Spleen (tissue), 11 donors: ENCODE results near the gene ABCG5. TPM values are rescaled to one million over a fixed set of nuclear protein-coding genes. Genes with fewer than 3 reads are reported as not detected.

Source experiments
- DNase-seq: peaks from one replicate; pipeline ENCODE4 v3.0.0-alpha.2; 2020
- H3K27ac ChIP-seq, 8 donors: fragments of 200-600 bp; sonication (generic) in 7 of 8; 1 replicate in 4 of 8; 2 replicates in 4 of 8; pipeline versions ENCODE4 v1.5.0 to v1.8.0; 2016 to 2021; ENCODE audit warnings: inconsistent platforms in 4 of 8, mild to moderate bottlenecking in 4 of 8, moderate library complexity in 1 of 8
- H3K27me3 ChIP-seq, 7 donors: fragments of 200-600 bp; sonication (generic) in 6 of 7; replicated peaks in 1 of 7; 1 replicate in 4 of 7; 2 replicates in 3 of 7; pipeline versions ENCODE4 v1.5.0 to v1.8.0; 2016 to 2021; ENCODE audit warnings: inconsistent platforms in 3 of 7, mild to moderate bottlenecking in 1 of 7
- H3K36me3 ChIP-seq, 6 donors: fragments of 200-600 bp; sonication (generic) in 5 of 6; 1 replicate in 4 of 6; 2 replicates in 2 of 6; pipeline versions ENCODE4 v1.5.0 to v1.8.0; 2016 to 2021; ENCODE audit warnings: inconsistent platforms in 2 of 6
- H3K4me1 ChIP-seq, 6 donors: fragments of 200-600 bp; sonication (generic) in 5 of 6; 1 replicate in 3 of 6; 2 replicates in 3 of 6; pipeline versions ENCODE4 v1.5.0 to v1.8.0; 2016 to 2021; ENCODE audit warnings: inconsistent platforms in 3 of 6
- H3K4me3 ChIP-seq, 8 donors: fragments of 200-600 bp; sonication (generic) in 7 of 8; 1 replicate in 4 of 8; 2 replicates in 4 of 8; pipeline versions ENCODE4 v1.5.0 to v1.8.0; 2016 to 2021; ENCODE audit warnings: inconsistent platforms in 4 of 8, mild to moderate bottlenecking in 4 of 8, moderate library complexity in 2 of 8
- H3K9me3 ChIP-seq, 8 donors: fragments of 200-600 bp; sonication (generic) in 7 of 8; 1 replicate in 4 of 8; 2 replicates in 4 of 8; pipeline versions ENCODE4 v1.5.0 to v1.8.0; 2016 to 2021; ENCODE audit warnings: inconsistent platforms in 4 of 8
- POLR2A ChIP-seq, 3 donors: fragments of 450-650 bp; IDR thresholded peaks; one replicate each; pipeline ENCODE4 v1.5.1; 2017; ENCODE audit warnings: antibody characterized with exemption in 3 of 3, mild to moderate bottlenecking in 1 of 3
- POLR2AphosphoS5 ChIP-seq, 3 donors: sonication (generic); formaldehyde crosslinking; IDR thresholded peaks; one replicate each; pipeline ENCODE4 v1.5.1; 2017; ENCODE audit warnings: antibody characterized with exemption in 3 of 3
- WGBS, 5 donors: extraction: QIAGEN DNeasy Blood & Tissue Kit in 3 of 5; methylation state at CpG; one replicate each; pipeline versions ENCODE4 v1.1.5 to v1.1.7; 2013 to 2018; 5-methylcytosine and 5-hydroxymethylcytosine counted together
- intact Hi-C: fragments of 100-400 bp; cut with DNase I; formaldehyde crosslinking; loops from one replicate; pipeline ENCODE4 v1.15.0; 2023; ENCODE audit warnings: low total_unique reads
- polyA plus RNA-seq, 3 donors: library from polyadenylated mRNA; stranded (reverse); fragments of 200-250 nt; gene quantifications; one replicate each; pipeline ENCODE4 v1.2.1, GENCODE V29; 2013
- total RNA-seq, 7 donors: library from RNA; depleted of rRNA in 3 of 7; stranded (reverse); fragments of >200 nt in 3 of 7; fragmentation: NEBNext Ultra II Directional in 4 of 7; extraction: Animal tissue kit (Norgen Biotek cat#: 25700) in 4 of 7; gene quantifications; one replicate each; pipeline versions ENCODE4 v1.1.0 to v1.2.1, GENCODE V29; 2016 to 2021
- TF ChIP-seq, protein P1 (sequence below), 11 experiments: fragments of 200-600 bp in 7 of 11; fragments of 450-650 bp in 4 of 11; sonication (generic) in 4 of 11; IDR thresholded peaks in 8 of 11; conservative IDR thresholded peaks in 3 of 11; 1 replicate in 7 of 11; 2 replicates in 4 of 11; pipeline versions ENCODE4 v1.4.0 to v1.8.0; 2016 to 2021; ENCODE audit warnings: antibody characterized with exemption in 11 of 11, inconsistent platforms in 4 of 11, mild to moderate bottlenecking in 1 of 11
- donor health status: healthy with polysubstance abuse.
- donor health status: DM: no; HTN: no; CAD: no; lungs with moderate emphysema.
- donor health status: DM: no; HTN: no; CAD: no.
- donor health status: Bipolar disorder and iron deficiency.
- donor health status: healthy.
- donor health status: DM: no; HTN: no; CAD: no.
- donor health status: DM: yes; HTN: yes; CAD: no.

The ABCG5 gene
- total and polyA plus RNA-seq, 10 donors, result 0.05 to 0.37 (median 0.25) TPM; not detected in 6

DNA sequence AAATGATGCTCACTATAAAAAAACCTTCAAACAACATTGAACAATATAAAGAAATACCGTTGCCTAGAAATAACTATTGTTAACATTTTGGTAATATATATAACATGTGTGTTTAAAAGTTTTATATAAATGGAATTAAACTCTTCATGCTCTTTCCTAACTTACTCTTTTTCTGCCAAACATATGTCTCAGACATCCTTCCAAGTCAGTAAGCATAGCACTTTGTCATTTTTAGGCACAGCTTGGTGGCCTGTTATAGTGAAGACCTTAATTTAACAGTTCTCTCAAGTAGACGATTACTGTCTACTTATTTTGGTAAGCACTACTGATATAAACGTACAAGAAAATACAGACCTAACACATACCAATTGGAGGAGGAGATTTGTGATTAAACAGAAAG, 23.9 kb downstream of the ABCG5 start:
- Histone ChIP-seq H3K27ac (no peak overlapping the region), H3K27me3 (no peaks in the 10 kb centered on the region), H3K4me3 (no peak overlapping the region), H3K36me3 (peaks cover 0 to 18% (median 0%) of the 10 kb centered on the region in 6 donors), H3K4me1 (peaks cover 0 to 9% (median 0%) of the 10 kb centered on the region in 6 donors), H3K9me3 (no peaks in the 10 kb centered on the region)
- 88 to 93% (median 91%) methylated on average over 3 of the region's 3 CpGs for WGBS, 5 donors
- intact Hi-C loops, result no loop called here
- TF ChIP-seq, protein P1, sequence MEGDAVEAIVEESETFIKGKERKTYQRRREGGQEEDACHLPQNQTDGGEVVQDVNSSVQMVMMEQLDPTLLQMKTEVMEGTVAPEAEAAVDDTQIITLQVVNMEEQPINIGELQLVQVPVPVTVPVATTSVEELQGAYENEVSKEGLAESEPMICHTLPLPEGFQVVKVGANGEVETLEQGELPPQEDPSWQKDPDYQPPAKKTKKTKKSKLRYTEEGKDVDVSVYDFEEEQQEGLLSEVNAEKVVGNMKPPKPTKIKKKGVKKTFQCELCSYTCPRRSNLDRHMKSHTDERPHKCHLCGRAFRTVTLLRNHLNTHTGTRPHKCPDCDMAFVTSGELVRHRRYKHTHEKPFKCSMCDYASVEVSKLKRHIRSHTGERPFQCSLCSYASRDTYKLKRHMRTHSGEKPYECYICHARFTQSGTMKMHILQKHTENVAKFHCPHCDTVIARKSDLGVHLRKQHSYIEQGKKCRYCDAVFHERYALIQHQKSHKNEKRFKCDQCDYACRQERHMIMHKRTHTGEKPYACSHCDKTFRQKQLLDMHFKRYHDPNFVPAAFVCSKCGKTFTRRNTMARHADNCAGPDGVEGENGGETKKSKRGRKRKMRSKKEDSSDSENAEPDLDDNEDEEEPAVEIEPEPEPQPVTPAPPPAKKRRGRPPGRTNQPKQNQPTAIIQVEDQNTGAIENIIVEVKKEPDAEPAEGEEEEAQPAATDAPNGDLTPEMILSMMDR (IDR thresholded peaks at IDR 0.05 in 8 of 11, conservative IDR thresholded peaks at IDR 0.05 in 3 of 11), result no peak
- TF ChIP-seq POLR2A (IDR thresholded peaks at IDR 0.05) (no peak), POLR2AphosphoS5 (IDR thresholded peaks at IDR 0.05) (no peak)
- DNase-seq, result no peak

GRCh38 chr2:43812947-43813346, 25.7 kb downstream of the ABCG5 start:
- H3K9me3 ChIP-seq, result no peaks in the 10 kb centered on the region
- no peaks in the 10 kb centered on the region for H3K4me1 ChIP-seq
- peaks cover 0 to 28% (median 0%) of the 10 kb centered on the region in 6 donors for H3K36me3 ChIP-seq
- whole genome bisulfite sequencing, 5 donors, result 58 to 80% (median 72%) methylated on average over 2 of the region's 2 CpGs
- H3K27ac ChIP-seq, result no peak overlapping the region
- intact Hi-C loops, result no loop called here
- H3K4me3 ChIP-seq, result no peak overlapping the region
- no peak for TF ChIP-seq POLR2AphosphoS5 (IDR thresholded peaks at IDR 0.05)
- TF ChIP-seq, protein P1 (IDR thresholded peaks at IDR 0.05 in 8 of 11, conservative IDR thresholded peaks at IDR 0.05 in 3 of 11), result no peak
- no peak for TF ChIP-seq POLR2A (IDR thresholded peaks at IDR 0.05)
- DNase-seq, result no peak
- no peaks in the 10 kb centered on the region for H3K27me3 ChIP-seq

- no peak for DNase-seq
- intact Hi-C loops, result no loop called here
- 67 to 97% (median 82%) methylated on average over 2 of the region's 2 CpGs for WGBS, 5 donors
- Histone ChIP-seq H3K27ac (no peak overlapping the region), H3K4me3 (no peak overlapping the region), H3K36me3 (peaks cover 0 to 32% (median 0%) of the 10 kb centered on the region in 6 donors), H3K27me3 (no peaks in the 10 kb centered on the region), H3K4me1 (no peaks in the 10 kb centered on the region), H3K9me3 (no peaks in the 10 kb centered on the region)
- no peak for TF ChIP-seq POLR2A (IDR thresholded peaks at IDR 0.05)
- TF ChIP-seq, protein P1 (IDR thresholded peaks at IDR 0.05 in 8 of 11, conservative IDR thresholded peaks at IDR 0.05 in 3 of 11), result no peak
- TF ChIP-seq POLR2AphosphoS5 (IDR thresholded peaks at IDR 0.05), result no peak
Observed at GRCh38 chr2:43812006-43812405, 26.6 kb downstream of the ABCG5 start.

- no peak for DNase-seq
- intact Hi-C loops, result no loop called here
- H3K4me1 ChIP-seq, result no peaks in the 10 kb centered on the region
- TF ChIP-seq POLR2A (IDR thresholded peaks at IDR 0.05), result no peak
- TF ChIP-seq, protein P1 (IDR thresholded peaks at IDR 0.05 in 8 of 11, conservative IDR thresholded peaks at IDR 0.05 in 3 of 11), result no peak
- TF ChIP-seq POLR2AphosphoS5 (IDR thresholded peaks at IDR 0.05), result no peak
- no peak overlapping the region for H3K4me3 ChIP-seq
- H3K27me3 ChIP-seq, result no peaks in the 10 kb centered on the region
- no peaks in the 10 kb centered on the region for H3K9me3 ChIP-seq
- H3K27ac ChIP-seq, result no peak overlapping the region
- 69 to 93% (median 76%) methylated on average over 1 of the region's 1 CpG for WGBS, 5 donors
- H3K36me3 ChIP-seq, result peaks cover 0 to 38% (median 2%) of the 10 kb centered on the region in 6 donors
Observed at GRCh38 chr2:43810888-43811287, 27.8 kb downstream of the ABCG5 start.
